GM12873 (cell line): ENCODE data around the gene SUN5.

Experiments used
- CTCF ChIP-seq: IDR thresholded peaks from 2 replicates; pipeline ENCODE4 v1.5.1; 2012; ENCODE audit warnings: low read depth, mild to moderate bottlenecking, moderate library complexity, low read length, control low read depth; ENCODE audit not compliant: insufficient read depth; ENCODE audit errors: missing control alignments

SUN5 gene

DNA sequence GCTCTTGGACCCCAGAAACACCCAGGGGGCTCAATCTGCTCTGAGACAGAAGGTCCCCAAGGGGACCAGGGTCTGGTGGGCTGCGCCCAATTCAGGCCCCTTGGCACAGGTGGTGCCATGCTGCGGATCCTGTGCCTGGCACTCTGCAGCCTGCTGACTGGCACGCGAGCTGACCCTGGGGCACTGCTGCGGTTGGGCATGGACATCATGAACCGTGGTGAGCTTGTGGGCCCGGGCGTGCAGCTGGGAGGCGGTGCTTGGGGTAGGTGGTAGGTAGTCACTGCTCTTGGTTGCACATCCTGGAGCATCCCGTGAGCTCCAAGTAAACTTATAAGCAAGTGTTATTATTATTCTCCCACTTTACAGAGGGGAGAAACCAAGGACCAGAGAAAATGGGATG is 27.3 kb upstream of the SUN5 start, which contains the start of gene BPIFB6:
TSS of gene BPIFB6 (plus strand) at position 118 of the 400 bp plus-strand sequence. CDS start at position 118, 0 bp downstream.
- no peak for TF ChIP-seq CTCF

DNA sequence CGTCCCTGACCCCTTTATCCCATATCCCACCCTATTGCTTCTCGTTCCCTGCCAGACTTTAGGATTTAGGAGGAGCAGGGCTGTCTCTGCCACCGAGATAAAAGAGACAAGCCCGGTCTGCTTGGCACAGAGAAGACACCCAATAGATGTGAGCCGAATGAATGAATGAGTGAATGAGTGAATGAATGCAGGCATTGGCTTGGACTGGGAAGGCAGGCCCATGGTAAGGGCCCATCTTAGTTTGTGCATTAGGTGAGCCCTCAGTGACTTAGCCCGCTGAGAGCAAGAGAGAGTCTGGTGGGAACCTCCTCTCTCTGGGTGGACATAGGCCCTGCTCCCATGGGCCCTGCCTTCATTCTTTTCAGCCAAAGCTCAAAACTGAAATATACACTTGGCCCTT is 26.3 kb upstream of the SUN5 start:
- TF ChIP-seq CTCF, result no peak

- TF ChIP-seq CTCF, result no peak
Observed at GRCh38 chr20:33030076-33030475, 25.8 kb upstream of the SUN5 start.

- no peak for TF ChIP-seq CTCF
Observed at GRCh38 chr20:33028875-33029274, 24.6 kb upstream of the SUN5 start.

DNA sequence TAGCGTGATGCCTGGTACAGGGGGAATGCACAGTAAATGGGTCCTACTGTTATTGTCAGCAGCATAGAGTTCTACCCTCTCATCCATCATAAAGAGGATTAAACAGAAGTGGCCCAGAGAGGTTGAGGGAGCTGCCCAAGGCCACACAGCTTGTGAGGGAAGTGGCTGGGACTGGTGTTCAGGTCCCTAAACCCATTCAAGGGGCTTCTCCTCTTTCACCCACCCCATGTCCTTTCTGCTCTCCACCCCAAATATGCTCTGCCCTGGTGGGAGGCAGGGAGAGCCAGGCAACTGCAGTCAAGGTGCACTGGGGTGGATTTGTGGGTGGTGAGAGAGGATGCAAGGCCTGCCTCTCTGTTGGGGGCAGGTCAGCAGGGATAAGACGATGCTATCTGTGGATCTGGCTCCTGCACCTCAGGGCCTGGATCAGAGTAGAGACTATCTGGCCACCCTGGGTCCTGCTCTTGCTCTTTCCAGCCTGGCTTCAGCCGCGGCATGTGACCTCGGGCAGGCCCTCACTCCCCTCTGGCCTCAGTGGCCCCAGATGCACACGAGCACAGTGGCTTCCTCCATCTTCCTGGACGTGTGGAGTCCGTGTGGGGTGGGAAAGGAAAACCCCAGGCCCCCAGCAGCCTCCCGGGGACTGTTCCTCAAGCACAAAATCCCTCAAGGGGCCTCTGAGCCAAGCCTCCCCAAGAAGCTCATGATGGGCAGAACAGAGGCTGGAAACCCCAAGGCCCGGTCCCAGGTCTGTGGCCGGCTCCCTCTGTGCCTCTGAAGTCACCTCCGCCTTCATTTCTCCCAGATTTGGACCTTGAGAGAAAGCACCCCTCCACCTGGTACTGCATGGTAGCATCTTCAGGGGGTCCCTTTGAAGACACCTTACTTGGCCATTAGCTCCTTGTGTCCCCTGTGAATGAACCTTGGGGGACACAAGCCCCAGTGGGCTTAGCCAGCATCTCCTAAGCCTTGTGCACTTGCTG is 23.8 kb upstream of the SUN5 start:
- TF ChIP-seq CTCF, result no peak

DNA sequence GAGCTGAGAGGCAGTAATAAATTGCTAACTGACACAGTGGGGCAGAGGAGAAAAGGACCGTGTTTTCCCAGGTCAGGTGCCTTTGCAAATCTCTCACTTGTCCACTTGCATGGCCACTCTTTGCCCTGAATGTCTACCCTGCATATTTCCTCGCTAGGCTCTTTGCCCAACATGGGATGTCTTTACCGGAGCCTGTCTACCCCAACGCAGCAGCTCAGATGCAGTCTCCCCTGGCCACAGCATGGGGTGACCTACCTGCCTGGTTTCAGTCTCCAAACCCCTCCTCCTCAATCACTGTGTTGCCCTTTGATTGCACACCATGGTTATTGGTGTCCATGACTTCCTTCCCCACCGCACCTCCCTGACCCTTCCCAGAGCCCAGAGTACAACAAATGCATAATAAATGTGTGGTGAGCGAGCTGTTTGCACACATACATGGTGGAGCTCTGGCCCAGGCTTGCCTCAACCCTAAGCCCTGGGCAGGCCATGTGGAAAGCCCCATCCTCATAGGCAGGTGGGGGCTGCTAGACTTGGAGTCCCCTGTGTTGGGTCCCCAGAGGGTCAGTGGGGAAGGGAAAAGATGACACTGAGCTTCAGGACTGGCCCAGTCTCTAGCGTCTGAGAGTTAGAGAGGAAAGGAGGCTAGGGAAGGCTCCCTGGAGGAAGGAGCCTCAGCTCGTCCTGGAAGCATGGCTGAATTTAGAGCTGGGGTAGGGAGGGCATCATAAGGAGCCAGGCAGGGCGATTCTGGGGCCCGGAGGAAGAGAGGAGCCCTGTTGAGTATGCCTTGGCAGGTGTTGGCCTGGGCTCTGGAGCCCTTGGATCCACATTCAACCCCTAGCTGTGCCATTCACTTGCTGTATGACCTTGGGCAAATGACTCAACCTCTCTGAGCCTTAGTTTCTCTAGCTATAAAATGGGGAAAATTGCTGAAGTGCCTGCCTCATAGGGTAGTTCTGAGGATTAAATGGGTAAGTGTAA is 22.8 kb upstream of the SUN5 start:
- no peak for TF ChIP-seq CTCF

GRCh38 chr20:33026072-33026778 is 22.0 kb upstream of the SUN5 start:
- no peak for TF ChIP-seq CTCF
